ENCODE results near the gene XPO6.

XPO6 gene

DNA sequence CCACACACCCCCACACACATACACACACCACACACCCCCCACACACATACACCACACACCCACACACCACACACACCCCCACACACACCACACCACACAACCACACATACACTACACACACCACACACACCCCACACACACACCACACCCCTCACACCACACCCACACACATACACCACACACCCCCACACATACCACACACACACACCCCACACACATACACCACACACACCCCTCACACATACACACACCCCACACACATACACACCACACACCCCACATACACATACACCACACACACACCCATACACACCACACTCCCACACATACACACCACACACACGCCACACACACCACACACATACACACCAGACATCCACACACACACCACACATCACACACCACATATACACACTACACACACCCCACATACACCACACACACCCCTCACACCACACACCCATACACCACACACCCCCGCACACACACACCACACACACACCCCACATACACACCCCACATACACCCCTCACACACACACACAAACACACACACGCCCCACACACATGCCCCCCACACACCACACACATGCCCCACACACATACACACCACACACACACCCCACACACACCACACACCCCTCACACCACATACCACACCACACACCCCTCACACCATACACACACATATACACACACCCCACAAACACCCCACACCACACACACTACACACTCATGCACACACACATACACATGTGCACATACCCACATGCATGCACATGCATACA lies 122.4 kb downstream of the XPO6 start:
- DNase-seq, result no peak

DNA sequence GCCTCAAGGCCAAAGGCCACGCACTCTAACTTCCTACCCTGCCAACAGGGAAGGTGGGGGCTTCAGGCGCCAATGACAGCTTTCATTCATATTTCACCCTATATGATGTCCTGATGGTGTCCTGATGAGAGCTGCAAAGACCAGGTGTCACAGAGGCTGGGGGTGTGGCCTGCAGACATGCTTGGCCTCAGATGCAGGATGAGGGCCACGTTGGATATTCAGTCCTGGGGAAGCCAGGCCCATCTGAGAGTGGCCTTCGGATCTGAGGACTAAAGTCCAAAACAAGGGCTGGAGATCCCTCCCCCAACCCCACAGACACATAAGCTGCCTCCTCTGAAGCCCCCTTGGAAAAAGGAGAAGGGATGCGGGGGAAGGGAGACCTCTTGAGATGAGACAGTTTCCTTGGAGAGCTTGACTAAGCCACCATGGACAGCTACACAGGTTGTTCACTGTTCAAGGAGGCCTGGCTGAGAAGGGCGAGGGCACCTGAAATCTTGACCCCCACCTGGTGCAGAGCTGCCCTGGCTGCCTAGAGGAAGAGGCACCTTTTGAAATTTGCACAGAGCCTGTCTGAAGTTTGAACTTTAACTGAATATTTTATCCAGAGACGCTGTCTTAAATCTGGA lies 124.0 kb downstream of the XPO6 start:
- no peak for DNase-seq

DNA sequence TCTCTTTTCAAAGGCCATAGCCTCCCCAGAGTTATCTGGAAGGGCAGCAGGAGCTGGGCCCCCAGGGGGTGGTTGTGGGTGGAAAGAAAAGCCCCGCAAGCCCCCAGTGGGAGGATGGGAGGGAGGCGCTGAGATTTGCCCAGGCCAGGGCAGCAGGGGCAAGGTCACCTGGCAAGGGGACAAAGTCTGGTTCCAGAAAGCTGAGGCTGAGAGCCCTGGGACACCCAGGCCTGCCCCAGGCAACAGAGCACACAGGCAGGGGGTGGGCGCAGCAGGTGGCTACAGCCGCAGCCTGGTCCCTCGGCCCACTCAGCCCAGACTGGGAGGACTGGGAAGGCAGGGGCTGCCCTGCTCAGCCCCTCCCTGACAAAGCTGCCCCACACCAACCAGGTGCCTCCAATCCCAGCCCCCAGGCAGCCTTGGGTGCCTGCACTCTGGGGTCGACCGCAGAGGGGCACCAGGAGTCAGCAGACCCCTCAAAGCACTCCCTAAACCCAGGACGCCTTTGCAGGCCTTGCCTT lies 124.6 kb downstream of the XPO6 start:
- DNase-seq, result no peak

DNA sequence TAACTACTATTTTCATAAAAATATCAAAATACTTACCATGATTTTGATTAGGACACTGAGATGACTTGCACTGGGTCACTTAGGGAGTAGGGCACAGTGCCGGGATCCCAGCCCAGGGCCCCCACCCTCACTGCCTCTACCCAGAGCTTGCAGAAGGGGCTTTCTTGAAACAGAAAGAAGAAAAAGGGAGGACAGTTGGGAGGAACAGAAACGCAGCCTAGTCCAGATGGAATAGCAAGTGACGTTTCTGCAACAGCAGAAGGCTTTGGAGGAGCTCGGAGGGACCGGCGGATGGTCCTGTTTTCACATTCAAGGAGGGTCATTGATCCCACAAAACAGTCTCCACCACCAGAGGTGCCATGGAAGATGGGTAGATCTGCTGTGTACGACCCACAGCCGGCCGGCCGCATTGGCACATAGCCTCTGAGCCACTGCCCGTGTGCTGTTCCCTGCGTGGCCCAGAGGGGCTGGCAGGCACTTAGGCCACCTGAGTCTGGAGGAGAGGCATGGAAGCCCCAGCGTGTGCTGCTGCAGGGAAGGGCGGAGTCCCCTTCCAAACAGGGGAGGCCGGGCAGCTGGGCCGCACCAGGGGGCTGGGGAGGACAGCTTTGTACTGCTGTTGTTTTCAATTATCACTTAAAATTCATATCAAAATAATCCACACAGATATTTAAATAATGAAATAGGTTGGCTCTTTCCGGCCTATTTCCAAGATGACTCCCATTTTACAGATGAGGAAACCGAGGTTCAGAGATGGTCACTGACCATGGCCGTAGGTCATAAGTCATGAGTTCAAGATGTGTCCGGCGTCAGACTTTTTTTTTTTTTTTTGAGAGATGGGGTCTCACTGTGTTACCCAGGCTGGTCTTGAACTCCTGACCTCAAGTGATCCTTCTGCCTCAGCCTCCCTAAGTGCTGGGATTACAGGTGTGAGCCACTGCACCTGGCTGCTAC lies 125.3 kb downstream of the XPO6 start:
- no peak for DNase-seq

DNA sequence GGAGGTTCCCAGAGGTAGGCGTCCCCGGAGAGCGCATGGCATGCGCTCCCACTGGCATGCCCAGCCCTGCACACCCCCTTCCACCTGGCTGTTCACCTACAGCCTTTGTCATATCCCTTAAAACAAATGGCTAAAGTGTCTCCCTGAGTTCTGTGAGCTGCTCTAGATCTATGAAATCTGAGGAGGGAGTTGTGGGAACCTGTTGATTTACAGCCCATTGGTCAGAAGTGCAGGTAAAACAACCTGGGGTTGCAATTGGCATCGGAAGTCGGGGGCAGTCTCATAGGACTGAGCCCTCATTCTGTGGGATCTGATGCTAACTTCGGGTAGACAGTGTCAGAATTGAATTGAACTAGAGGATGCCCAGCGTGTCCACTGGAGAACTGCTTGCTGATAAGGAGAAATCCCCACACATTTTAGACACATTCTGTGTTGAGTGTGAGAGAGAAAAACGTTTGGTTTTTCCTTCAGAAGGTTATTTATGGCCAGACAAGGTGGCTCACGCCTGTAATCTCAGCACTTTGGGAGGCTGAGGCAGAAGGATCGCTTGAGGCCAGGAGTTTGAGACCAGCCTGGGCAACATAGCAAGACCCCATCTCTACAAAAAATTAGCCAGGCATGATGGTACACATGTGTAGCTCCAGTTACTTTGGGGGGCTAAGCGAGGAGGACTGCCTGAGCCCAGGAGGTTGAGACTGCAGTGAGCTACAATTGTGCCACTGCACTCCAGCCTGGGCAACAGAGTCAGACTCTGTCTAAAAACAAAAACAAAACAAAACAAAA lies 126.2 kb downstream of the XPO6 start:
- DNase-seq, result no peak

DNA sequence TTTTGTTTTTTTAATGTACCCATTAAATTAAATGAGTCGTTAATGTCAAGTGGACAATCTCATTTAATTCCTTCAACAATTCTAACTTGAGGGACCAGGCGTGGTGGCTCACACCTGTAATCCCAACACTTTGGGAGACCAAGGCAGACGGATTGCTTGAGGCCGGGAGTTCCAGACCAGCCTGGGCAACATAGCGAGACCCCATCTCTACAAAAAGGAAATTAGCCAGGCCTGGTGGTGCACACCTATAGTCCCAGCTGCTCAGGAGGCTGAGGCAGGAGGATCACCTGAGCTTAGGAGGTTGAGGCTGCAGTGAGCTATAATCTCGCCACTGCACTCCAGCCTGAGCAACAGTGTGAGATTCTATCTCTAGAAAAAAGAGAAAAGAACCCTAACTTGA lies 127.6 kb downstream of the XPO6 start:
- DNase-seq, result no peak

DNA sequence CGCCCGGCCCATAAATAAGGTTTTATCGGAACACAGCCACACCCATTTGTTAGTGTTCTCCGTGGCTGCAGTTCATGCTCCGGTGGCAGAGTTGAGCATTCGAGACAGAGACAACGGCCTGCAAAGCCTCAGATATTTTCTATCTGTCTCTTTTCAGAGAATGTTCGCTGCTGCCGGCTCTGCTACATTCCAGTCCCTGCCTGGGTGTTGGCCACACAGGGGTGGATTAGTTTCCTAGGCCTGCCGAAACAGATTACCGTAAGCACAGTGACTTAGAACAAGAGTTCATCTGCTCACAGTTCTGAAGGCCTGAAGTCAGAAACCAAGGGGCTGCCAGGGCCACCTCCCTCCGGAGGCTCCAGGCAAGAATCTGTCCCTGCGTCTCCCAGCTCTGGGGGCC lies 129.1 kb downstream of the XPO6 start:
- no peak for DNase-seq

DNA sequence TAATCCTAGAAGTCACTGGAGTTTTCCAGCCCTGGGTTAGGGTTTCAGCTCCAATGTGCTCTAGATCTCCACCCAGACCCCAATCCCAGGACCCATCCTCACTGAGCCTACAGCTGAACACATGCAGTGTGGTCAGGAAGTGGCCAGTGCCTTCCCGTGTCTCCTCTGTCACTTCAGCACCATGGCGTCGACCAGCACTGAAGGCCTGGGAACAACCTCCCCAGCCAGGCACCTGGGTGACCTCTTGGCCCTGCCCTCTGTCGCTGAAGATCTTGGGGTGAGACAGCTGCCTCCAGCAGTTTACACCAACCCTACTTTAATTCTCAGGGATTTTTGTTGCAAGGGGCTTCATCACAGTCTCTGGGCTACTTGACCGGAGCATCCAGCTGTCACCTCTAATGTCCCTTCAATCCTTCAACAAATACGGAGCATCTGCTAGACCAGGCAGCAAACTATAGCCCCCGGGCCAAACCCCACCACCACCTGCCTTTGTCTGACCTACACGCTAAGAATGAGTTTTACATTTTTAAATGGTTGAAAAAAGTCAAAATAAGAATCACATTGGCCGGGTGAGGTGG lies 130.3 kb downstream of the XPO6 start:
- no peak for DNase-seq

DNA sequence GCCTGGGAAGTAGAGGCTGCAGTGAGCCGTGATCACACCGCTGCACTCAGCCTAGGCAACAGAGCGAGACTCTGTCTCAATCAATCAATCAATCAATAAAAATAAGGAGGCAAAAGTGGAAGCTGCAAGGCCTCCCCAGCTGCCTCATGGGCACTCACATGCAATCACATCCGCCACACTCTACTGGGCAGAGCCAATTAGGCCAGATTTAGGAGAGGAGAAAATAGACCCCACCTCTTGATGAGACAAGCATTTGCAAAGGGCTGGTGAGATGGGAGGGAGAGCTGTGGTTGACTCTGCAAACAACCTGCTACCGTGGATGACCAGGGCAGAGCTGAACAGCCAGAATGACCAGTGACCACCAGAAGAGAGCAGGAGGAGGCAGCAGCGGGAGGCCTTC lies 133.5 kb downstream of the XPO6 start:
- no peak for DNase-seq

DNA sequence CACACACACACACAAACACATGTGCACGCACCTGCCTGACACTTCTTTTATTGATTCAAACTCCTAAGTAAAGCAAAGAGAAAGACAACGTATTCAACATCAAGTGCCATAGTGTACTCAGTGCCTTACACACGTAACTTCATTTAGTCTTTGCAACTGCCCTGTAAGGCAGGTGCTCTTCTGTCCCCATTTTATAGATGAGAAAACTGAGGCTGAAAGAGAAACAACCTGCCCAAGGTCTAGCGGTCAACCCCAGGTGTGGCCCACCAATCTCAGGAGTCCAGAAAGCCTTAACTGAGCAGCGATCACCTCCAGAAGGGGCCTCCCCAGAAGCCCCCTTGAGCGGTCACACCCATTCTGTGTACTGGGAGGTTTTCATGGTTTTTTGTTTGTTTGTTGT lies 137.9 kb downstream of the XPO6 start:
- DNase-seq, result no peak

DNA sequence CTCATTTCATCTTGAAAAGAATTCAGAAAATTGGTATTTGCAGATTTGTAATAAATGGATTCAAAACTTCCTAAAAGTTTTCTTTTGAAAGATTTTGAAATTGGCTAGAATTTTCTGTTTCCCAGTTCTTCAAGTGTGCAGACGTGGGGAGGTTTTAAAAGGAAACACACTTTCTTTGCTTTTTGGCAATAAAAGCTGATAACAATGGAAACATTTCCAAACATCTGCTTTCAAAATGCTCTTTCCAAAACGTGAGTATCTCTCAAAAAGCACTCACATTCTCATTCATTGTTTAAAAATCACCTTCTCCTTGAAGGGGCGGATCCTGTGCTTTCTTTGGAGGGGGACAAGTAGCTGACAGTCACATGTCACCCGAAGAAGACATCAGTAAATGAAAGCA lies 139.7 kb downstream of the XPO6 start:
- DNase-seq, result no peak

DNA sequence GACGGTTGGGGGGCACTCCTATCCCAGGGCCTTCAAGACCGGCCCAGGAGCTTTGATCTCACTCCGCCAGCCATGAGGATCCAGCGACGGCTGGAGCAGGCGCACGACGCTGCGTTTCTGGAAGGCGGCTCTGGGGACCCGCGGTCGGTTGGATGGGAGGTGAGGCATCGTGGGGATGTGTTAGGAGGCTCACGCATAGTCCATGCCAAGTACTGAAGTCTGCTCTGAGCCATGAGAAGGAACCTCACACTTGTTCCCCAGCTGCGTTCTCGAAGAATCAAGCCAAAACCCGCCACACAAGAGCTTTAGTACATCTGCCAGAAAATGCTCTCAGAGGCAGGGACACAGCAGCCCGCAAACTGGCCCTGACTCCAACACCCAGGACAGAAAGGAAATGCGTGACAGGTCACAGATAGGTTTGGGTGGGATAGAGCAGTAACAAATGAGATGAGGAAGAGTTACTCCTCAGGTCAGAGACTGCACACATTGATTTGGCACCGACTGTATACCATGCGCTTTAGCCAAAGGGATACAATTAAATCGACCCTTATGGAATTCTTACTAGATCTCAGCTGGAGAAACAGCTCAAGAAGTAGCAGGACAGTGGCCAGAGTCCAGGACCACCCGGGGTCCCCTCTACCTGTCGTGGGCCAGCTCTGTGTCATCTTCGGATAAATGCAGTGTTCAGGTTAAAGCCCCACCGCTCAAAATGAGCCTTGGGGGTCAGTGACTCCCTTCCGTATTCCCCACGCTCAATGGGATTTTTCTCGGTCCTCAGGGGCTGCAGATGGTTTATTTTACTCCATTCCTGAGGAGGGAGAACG lies 141.6 kb downstream of the XPO6 start:
- no peak for DNase-seq

DNA sequence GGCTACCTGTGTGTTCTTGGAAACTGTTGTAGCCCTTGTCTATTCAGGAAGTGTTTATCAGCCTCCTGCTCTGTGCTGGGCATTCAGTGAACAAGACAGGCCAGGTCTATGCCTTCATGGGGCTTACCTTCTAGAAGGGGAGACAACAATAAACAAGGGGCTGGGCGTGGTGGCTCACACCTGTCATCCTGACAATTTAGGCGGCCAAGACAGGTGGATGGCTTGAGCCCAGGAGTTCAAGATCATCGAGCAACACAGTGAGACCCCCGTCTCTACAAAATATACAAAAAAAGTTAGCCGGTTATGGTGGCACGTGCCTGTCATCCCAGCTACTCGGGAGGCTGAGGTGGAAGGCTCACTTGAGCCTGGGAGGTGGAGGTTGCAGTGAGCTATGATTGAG lies 142.8 kb downstream of the XPO6 start:
- no peak for DNase-seq

DNA sequence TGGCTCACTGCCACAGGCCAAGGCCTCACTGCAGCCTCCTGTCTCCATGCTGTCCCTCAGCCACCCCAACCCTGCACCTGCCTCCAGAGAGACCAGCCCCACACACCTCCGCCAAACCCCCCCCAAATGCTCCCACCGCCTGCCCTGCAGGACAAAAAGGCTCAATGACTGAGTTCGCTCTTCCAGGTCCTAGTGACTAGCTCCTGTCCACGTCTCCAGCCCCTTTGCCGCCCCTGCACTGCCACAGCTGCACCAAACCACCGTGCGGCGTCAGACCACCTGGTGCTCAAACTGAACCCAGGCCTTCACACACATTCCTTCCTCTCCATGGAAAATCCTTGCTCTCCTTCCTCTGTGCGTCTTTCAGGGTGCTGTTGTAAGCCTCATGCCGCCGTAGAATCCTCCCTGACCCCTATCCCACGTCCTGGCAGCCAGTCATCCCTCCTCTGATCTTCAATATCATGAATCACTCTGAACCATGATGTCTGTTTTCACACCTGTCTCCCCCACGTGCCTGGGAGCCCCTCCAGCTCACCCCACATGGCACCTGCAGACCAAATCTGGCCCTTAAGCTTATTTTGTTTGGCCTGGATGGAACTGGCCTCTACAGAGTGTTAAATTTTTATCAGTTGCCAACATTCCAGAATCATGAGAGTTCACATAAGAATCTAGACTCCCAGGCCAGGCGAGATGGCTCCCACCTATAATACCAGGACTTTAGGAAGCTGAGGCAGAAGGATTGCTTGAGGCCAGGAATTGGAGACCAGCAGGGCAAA lies 144.0 kb downstream of the XPO6 start:
- peak; percentile 54 for DNase-seq

DNA sequence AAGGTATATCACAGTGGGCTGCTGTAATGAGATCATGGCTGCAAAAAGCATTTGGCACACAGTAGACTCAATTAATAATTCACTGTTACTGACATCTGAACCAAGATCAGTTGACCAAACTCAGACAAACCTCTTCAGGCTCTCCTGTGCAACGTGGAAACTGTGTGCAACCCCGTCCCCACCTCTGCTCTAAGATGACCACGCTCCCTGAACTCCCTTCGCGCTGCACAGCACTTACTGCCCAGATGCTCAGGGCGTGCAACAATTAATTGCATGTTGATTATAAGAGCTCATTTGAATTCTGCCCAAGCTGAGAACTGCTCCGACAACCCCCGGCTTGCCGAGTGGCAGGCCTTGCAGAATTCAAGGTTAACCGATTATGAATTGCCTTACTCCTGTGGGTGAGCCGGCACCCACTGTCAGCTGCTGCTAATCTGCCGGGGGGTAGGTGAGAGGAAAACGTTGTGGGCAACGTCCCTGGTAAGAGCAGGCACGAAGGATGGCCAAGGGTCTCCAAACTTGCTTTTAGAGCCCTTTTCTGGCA lies 147.0 kb downstream of the XPO6 start:
- no peak for DNase-seq

DNA sequence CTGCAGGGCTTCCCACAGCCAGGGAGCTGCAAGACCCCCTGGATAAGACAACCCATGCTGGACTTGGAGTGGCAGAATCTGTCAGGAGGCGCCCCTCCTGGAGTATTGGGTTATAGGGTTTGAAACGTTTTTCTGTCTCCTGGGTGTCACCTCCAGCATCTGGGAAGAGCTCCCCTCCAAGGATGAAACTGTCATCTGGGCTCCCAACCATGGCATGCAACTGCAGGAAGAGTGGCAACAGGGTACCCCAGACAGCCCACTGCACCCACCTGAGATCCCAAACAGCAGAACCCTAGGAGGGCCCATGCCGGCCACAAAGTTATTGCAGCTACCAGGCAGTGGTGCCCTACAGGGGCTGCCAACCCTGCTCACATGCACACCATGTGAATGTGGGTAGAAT lies 147.6 kb downstream of the XPO6 start:
- no peak for DNase-seq

DNA sequence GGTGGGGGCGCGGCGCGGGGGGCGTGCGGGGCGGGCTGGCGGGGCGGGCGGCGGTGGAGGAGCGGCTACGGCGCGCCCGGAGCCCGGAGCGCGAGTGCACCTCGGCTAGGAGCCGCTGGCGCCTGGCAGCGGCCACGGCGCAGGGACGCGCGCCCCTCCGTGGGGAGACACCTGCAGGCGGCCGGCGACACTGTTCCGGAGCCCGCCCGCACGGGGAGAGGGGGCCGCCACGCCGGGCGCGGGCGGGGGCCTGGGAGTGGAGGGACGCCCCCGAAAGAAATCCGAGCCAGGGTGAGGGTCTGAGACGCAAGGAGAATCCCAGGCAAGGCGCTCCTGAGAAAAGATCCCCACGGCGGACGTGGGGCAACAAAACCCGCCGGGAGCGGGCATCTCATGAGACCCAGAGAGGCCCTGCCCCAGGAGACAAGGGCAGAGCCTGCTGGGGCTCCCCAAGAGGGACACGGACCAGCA lies 148.1 kb downstream of the XPO6 start, which contains the start of gene GSG1L:
GSG1L (minus strand) TSS at position 124 of the 471 bp plus-strand sequence. CDS start 290 bp downstream, outside the sequence.
- DNase-seq, result no peak

DNA sequence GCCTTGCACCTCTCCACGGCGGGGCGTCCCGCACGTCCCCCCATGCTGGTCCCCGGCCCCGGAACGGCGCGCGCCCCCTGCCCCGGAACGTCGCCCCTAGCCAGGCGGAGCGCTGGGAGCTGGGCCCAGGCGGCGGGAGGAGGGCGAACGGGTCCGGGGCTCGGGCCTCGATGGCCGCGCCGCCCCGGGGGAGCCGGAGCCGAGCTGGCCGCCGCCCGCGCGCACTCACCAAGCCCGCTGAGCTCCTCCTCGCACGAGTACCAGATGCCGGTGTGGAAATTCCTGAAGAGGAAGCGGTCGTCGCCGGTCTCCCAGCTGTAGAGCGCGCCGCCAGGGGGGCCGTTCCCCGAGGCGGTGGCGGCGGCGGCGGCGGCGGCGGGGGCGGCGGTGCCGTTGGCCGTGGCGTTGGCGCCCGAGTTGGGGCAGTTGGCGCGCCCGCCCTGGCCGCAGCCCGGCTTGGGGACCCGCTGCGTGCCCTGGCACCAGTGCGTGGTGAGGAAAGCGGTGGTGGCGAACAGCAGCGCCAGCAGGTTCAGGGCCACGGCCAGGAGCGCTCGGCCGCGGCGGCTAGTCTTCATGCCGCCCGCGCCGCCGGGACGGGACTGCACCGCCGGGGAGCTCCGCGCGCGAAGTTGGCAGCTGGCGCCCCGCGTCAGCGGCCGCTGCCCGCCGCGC lies 148.8 kb downstream of the XPO6 start:
- peak; percentile 20 for DNase-seq

Measured in fibroblast of skin of back (primary cell).